ENCODE data around the gene AKAP6.
"Not testable (repeated sequence)": the region's sequence is repeated elsewhere in the genome, so short reads cannot be mapped to it uniquely, and the experiment has no call there.

The AKAP6 gene

GRCh38 chr14:32450919-32451675 lies 122.0 kb downstream of the AKAP6 start:
- DNase-seq = no peak

GRCh38 chr14:32453857-32454810 lies 125.0 kb downstream of the AKAP6 start:
- no peak for DNase-seq

GRCh38 chr14:32457213-32457920 lies 128.3 kb downstream of the AKAP6 start:
- no peak for DNase-seq

GRCh38 chr14:32458720-32459119 lies 129.6 kb downstream of the AKAP6 start:
- no peak for DNase-seq

- DNase-seq = no peak
These were observed 131.2 kb downstream of the AKAP6 start for GRCh38 chr14:32460267-32460666.

GRCh38 chr14:32462553-32462952 lies 133.5 kb downstream of the AKAP6 start:
- DNase-seq = not testable (repeated sequence)

- no peak for DNase-seq
These were observed 139.9 kb downstream of the AKAP6 start for GRCh38 chr14:32468955-32469354.

- no peak for DNase-seq
These were observed 140.5 kb downstream of the AKAP6 start for GRCh38 chr14:32469388-32470160.

- no peak for DNase-seq
These were observed 141.1 kb downstream of the AKAP6 start for GRCh38 chr14:32470161-32470715.

- DNase-seq = no peak
These were observed 142.1 kb downstream of the AKAP6 start for GRCh38 chr14:32471181-32471580.

- no peak for DNase-seq
These were observed 143.0 kb downstream of the AKAP6 start for GRCh38 chr14:32472076-32472475.

GRCh38 chr14:32472512-32473463 lies 143.7 kb downstream of the AKAP6 start:
- DNase-seq = no peak

- no peak for DNase-seq
These were observed 144.4 kb downstream of the AKAP6 start for GRCh38 chr14:32473464-32473855.

GRCh38 chr14:32474478-32475195 lies 145.5 kb downstream of the AKAP6 start:
- DNase-seq = no peak

GRCh38 chr14:32476532-32476931 lies 147.4 kb downstream of the AKAP6 start:
- no peak for DNase-seq

GRCh38 chr14:32477396-32477795 lies 148.3 kb downstream of the AKAP6 start:
- no peak for DNase-seq

GRCh38 chr14:32478050-32478449 lies 149.0 kb downstream of the AKAP6 start:
- no peak for DNase-seq

GRCh38 chr14:32480337-32480736 lies 151.2 kb downstream of the AKAP6 start:
- DNase-seq = no peak

- no peak for DNase-seq
These were observed 152.6 kb downstream of the AKAP6 start for GRCh38 chr14:32481707-32482106.

GRCh38 chr14:32491416-32492016 lies 162.4 kb downstream of the AKAP6 start:
- DNase-seq = no peak

Data from stimulated activated CD4-positive, alpha-beta T cell treated with anti-CD3 and anti-CD28 coated beads, Interleukin-4, amount 100 ng/mL, for 1 hour (primary cell).